Measurements from ENCODE around the gene MYLIP. TPM values are rescaled to one million over a fixed set of nuclear protein-coding genes. Genes with fewer than 3 reads are reported as not detected.

Gene MYLIP
- polyA plus RNA-seq, 1 donor from 2014 or later: 117 TPM

DNA sequence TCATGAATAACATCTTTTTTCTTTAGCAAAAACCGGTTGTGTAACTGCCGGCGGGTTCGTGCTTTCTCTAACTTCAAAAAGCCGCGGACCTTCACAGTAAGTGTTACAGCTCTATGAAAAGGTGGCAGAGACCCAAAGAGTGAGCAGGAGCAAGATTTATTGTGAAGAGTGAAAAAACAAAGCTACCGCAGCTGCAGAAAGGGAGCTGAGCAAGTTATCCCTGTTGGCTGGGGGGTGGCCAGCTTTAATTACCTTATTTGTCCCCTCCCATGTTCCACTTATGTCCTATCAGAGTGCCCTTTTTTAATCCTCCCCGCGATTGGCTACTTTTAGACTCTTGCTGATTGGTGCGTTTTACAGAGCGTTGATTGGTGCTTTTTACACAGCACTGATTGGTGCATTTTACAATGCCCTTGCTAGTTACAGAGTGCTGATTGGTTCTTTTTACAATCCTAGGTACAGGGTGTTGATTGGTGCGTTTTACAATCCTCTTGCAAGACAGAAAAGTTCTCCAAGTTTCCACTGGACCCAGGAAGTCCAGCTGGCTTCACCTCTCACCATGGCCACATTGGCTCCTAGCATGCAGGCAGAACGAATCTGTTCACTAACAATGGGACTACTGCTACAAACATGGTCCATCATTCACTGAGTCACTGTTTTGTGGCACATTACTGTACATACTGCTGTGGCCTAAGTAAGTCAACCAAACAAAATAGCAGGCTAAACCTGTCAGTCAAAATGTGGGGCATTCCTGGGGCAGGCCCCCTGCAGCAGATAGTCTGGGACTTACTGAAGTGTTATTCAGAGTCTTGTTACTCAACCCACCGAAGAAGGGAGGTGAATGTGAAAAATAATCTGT, 52.8 kb downstream of the MYLIP start:
- Mint-ChIP-seq H3K36me3 (no peaks in the 10 kb centered on the region), H3K27ac (no peak overlapping the region), H3K9me3 (peaks cover 0 to 3% (median 0%) of the 10 kb centered on the region in 3 donors), H3K27me3 (no peaks in the 10 kb centered on the region), H3K4me3 (peak overlapping the region in 1 of 4 donors; percentile 43), H3K4me1 (peaks cover 10 to 17% (median 14%) of the 10 kb centered on the region in 3 donors)

DNA sequence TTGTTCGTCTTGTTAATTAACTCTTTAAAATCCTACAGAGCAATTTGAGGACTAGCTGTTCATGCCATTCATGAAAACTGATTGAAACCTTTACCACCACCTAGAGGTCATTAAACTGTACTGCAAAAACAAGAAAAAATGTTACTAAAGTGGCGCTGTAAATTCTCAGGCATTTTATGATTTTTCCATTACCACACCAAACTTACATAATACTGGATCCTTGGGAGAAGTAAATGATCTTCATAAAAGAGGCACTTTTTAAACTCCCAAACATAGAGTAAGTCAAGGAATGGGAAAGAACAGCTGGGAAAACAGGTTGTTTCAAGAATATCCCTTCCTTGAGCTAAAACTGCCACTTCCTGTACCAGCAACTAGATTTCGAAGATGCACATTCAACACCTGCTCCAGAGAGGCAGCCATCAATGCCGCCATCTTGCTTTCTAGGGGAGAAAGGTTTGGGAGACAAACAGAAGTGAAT, 54.3 kb downstream of the MYLIP start:
- H3K9me3 Mint-ChIP-seq: peaks cover 0 to 3% (median 0%) of the 10 kb centered on the region in 3 donors
- peaks cover 10 to 17% (median 14%) of the 10 kb centered on the region in 3 donors for H3K4me1 Mint-ChIP-seq
- no peaks in the 10 kb centered on the region for H3K36me3 Mint-ChIP-seq
- no peak overlapping the region for H3K4me3 Mint-ChIP-seq
- no peaks in the 10 kb centered on the region for H3K27me3 Mint-ChIP-seq
- peak overlapping the region in 1 of 3 donors; percentile 7 for H3K27ac Mint-ChIP-seq

DNA sequence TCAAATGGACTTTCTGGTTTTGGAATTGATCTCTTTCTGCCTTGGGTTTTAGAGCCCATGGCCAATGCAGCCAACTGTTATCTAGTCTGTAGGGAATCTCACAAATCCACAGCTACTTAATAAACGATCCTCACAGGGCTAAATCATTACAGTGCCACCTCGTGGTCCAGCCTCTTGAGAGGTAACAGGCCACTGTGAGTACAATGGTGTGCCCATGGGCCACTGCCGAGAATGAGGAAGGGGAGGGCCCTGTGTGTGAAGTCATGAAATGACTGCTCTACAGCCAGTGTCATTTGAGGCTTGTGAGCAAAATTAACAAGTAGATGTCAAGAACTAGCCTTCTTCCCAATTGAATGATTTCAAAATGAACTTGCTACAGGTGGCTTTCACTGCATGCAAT, 55.2 kb downstream of the MYLIP start:
- no peak overlapping the region for H3K4me3 Mint-ChIP-seq
- no peak overlapping the region for H3K27ac Mint-ChIP-seq
- H3K9me3 Mint-ChIP-seq: peaks cover 0 to 3% (median 0%) of the 10 kb centered on the region in 3 donors
- no peaks in the 10 kb centered on the region for H3K27me3 Mint-ChIP-seq
- H3K36me3 Mint-ChIP-seq: no peaks in the 10 kb centered on the region
- H3K4me1 Mint-ChIP-seq: peaks cover 10 to 17% (median 14%) of the 10 kb centered on the region in 3 donors

DNA sequence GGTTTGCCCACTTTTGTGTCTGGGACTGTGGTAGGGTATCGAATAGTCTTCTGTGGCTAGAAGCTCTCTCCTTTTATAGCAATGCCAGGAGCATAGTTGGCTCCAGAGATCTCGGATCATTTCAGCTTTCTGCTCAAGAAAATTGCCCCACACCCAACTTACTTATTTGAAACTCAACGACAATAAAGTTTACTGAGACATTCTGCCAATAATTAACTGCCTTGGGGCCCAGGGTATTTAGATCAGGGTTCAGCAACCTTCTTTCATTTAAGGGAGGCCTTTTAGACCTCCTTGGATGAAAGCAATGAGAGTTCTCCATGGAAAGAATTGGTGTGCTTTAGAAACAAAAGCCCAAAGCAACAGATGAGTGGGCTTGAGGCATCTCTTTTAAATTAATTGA, 55.7 kb downstream of the MYLIP start:
- H3K27ac Mint-ChIP-seq: no peak overlapping the region
- peaks cover 10 to 17% (median 14%) of the 10 kb centered on the region in 3 donors for H3K4me1 Mint-ChIP-seq
- H3K36me3 Mint-ChIP-seq: no peaks in the 10 kb centered on the region
- H3K4me3 Mint-ChIP-seq: no peak overlapping the region
- H3K27me3 Mint-ChIP-seq: no peaks in the 10 kb centered on the region
- peaks cover 0 to 3% (median 0%) of the 10 kb centered on the region in 3 donors for H3K9me3 Mint-ChIP-seq

DNA sequence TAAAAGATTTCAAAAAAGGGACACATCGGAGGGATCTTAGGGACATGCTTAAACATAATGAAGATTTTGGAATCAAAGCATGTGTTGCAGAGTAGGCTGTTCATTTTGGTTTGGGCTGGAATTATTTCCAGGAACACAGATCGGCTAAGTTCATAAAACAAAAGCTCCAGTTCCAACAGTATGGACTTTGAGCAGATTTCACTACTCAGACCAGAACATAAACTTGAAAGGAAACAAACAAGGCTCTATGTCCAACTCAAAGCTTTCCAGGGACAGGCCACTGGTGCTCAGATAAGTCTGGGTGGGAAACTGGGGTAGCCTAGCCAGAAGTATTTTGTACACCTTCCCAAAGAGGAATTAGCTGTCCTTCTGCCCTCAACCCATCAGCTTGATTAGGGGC, 58.3 kb downstream of the MYLIP start:
- H3K27me3 Mint-ChIP-seq: no peaks in the 10 kb centered on the region
- H3K9me3 Mint-ChIP-seq: no peaks in the 10 kb centered on the region
- H3K4me3 Mint-ChIP-seq: no peak overlapping the region
- H3K27ac Mint-ChIP-seq: no peak overlapping the region
- peaks cover 5 to 7% (median 6%) of the 10 kb centered on the region in 3 donors for H3K4me1 Mint-ChIP-seq
- H3K36me3 Mint-ChIP-seq: no peaks in the 10 kb centered on the region

DNA sequence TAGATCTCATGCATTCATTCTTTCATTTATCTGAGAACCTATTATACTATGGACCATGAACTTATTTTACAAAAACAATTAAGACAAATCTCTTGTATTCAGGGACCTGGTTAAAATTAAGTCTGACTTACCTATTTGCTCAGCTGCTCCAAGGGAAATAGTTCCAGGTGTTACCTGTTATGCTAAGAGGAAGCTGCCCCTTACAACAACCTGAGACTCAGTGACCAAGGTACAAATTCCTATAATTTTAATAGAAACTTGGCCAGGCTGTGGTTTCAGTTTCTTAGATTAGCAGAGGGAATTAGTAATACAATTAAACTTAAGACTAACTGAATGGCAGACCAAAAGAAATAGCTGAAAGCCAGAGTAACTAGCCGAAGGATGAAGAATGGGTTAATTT, 61.3 kb downstream of the MYLIP start:
- Mint-ChIP-seq H3K27ac (no peak overlapping the region), H3K4me1 (no peaks in the 10 kb centered on the region), H3K9me3 (no peaks in the 10 kb centered on the region), H3K4me3 (no peak overlapping the region), H3K36me3 (no peaks in the 10 kb centered on the region), H3K27me3 (peaks cover 8% of the 10 kb centered on the region)

DNA sequence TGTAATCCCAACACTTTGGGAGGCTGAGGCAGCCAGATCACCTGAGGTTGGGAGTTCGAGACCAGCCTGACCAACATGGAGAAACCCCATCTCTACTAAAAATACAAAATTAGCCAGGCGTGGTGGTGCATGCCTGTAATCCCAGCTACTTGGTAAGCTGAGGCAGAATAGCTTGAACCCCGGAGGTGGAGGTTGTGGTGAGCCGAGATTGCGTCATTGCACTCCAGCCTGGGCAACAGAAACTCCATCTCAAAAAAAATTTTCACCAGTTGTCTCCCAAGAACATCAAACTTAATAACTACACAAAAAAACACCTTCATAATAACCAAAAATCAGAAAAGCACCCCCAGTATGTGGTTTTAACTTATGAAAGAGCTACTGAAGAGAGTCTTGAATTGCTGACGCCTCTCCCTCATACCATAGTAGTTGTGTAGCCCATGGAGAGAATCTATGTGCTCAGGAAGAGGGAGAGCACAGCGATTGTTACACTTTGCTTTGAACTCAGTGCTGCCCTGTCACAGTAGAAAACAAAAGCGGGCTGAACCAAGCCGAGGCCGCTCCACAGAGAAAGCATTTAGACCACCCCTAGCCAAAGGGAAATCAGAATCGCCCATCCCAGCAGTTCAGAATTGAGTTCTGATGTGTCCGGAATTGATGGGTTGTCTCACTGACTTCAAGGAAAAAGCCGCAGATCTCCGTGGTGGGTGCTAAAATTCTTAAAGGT, 67.5 kb downstream of the MYLIP start:
- no peak overlapping the region for H3K27ac Mint-ChIP-seq
- no peak overlapping the region for H3K4me3 Mint-ChIP-seq
- H3K9me3 Mint-ChIP-seq: no peaks in the 10 kb centered on the region
- H3K36me3 Mint-ChIP-seq: no peaks in the 10 kb centered on the region
- H3K27me3 Mint-ChIP-seq: peaks cover 12% of the 10 kb centered on the region
- H3K4me1 Mint-ChIP-seq: peaks cover 0 to 5% (median 4%) of the 10 kb centered on the region in 3 donors

DNA sequence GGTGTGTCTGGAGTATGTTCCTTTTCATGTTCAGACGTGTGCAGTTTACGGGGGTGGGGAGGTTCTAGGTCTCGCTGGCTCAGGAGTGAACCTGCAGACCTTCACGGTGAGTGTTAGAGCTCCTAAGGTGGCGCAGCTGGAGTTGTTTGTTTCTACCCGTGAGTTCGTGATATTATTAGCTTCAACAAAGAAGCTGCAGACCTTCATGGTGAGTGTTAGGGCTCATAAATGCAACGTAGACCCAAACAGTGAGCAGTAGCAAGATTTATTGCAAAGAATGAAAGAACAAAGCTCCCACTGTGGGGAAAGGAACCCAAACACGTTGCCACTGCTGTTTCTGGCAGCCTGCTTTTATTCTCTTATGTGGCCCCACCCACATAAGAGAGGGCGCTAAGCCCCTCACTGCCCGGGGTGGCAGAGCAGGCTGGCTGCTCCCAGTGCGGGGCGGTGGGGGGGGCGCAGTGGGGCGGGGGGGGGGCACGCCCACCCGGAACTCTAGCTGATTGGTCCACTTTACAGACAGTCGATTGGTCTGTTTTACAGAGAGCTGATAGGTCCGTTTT, 68.2 kb downstream of the MYLIP start:
- Mint-ChIP-seq H3K27ac (no peak overlapping the region), H3K4me1 (peaks cover 0 to 5% (median 4%) of the 10 kb centered on the region in 3 donors), H3K9me3 (no peaks in the 10 kb centered on the region), H3K36me3 (no peaks in the 10 kb centered on the region), H3K4me3 (no peak overlapping the region), H3K27me3 (peaks cover 12% of the 10 kb centered on the region)

Other genes starting within 250 kb of the MYLIP start
- 1.3 TPM for gene GMPR, start 109.5 kb downstream of the MYLIP start, polyA plus RNA-seq

Data from IgD-negative memory B cell (primary cell).